Activated CD4-positive, alpha-beta T cell treated with anti-CD3 and anti-CD28 coated beads for 48 hours (primary cell): Measurements from ENCODE around the gene ARFRP1.
"Not testable (repeated sequence)": the region's sequence is repeated elsewhere in the genome, so short reads cannot be mapped to it uniquely, and the experiment has no call there.

Experiments
- DNase-seq: peaks from one replicate; pipeline ENCODE4 v3.0.0-alpha.2; 2020

The ARFRP1 gene

DNA sequence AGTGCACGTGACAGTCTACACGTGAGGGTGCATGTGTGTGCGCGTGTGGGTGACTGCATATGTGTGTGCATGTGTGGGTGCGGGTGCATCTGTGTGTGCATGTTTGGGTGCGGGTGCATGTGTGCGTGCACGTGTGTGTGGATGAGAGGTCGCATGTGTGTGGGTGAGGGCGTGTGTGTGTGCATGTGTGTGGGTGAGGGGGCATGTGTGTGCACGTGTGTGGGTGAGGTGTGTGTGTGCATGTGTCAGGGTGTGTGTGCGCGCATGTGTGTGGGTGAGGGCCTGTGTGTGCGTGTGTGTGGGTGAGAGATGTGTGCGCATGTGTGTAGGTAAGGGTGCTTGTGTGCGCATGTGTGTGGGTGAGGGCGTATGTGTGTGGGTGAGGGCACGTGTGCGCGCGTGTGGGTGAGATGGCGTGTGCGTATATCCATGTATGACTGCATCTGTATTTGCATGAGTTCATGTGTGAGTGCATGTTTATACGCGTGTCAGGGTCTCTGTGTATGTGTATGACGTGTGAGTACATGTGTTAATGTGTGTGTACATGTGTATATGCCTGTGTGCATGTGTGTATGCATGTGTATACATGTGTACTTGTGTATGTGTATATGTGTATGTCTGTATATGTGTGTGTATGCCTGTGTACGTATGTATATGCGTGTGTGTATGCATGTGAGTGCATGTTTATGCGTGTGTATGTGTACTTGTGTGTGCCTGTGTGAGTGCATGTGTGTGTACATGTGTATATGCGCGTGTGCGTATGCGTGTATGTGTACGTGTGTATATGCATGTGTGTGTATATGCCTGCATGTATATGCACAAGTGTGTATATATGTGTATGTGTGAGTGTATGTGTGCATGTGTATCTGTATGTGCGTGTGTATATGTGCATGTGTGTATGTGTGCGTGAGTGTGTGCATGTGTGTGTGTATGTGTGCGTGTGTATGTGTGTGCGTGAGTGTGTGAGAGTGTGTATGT lies 24.6 kb upstream of the ARFRP1 start:
- DNase-seq, result no peak

DNA sequence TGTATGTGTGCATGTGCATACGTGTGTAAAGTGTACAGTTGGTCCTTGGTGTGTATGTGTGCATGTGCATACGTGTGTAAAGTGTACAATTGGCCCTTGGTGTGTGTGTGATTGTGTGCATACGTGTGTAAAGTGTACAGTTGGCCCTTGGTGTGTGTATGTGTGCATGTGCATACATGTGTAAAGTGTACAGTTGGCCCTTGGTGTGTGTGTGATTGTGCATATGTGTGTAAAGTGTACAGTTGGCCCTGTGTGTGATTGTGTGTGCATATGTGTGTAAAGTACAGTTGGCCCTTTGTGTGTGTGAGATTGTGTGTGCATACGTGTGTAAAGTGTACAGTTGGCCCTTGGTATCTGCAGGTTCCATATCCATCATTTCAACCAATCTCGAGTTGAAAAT lies 23.6 kb upstream of the ARFRP1 start:
- DNase-seq, result no peak

DNA sequence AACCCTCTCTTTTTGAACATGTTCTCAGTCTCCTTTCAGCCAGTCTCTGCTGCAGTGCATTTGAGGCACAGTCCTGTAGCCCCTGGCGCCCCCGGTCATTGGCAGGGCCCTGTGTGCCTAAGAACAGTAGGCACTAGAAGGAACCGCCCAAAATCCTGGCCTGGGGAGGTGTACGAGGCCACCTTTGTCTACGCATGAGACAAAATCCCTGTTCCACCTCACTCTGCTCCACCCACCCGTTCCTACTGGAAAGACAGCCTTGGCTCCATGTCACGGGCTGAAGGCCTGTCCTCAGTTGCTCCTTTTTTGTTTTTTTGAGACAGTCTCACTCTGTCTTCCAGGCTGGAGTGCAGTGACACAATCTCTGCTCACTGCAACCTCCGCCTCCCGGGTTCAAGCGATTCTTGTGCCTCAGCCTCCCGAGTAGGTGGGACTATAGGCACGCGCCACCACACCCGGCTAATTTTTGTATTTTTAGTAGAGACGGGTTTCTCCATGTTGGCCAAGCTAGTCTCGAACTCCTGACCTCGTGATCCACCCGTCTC lies 22.5 kb upstream of the ARFRP1 start:
- DNase-seq, result not testable (repeated sequence)

DNA sequence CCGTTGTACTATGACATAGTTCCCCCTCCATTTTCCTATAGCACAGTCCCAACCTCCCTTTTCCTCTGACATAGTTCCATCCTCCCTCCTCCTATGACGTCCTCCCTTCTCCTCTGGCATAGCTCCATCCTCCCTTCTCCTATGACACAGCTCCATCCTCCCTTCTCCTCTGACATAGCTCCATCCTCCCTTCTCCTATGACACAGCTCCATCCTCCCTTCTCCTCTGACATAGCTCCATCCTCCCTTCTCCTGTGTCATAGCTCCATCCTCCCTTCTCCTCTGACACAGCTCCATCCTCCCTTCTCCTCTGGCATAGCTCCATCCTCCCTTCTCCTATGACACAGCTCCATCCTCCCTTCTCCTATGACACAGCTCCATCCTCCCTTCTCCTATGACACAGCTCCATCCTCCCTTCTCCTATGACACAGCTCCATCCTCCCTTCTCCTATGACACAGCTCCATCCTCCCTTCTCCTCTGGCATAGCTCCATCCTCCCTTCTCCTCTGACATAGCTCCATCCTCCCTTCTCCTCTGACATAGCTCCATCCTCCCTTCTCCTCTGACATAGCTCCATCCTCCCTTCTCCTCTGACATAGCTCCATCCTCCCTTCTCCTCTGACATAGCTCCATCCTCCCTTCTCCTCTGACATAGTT lies 15.3 kb upstream of the ARFRP1 start:
- not testable (repeated sequence) for DNase-seq

DNA sequence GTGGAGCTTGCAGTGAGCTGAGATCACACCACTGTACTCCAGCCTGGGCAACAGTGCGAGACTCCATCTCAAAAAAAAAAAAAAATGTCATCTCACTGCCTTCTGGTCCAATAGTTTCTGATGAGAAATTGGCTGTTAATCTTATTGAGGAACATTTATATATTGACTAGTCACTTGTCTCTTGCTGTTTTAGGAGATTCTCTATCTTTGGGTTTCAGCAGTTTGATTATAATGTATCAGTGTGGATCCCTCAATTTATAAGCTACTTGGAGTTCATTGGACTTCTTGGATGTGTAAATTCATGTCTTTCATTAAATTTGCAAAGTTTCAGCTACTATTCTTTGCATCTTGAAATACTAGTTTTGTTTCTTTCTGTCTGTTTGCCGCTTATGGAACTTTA lies 11.2 kb upstream of the ARFRP1 start:
- DNase-seq, result no peak

DNA sequence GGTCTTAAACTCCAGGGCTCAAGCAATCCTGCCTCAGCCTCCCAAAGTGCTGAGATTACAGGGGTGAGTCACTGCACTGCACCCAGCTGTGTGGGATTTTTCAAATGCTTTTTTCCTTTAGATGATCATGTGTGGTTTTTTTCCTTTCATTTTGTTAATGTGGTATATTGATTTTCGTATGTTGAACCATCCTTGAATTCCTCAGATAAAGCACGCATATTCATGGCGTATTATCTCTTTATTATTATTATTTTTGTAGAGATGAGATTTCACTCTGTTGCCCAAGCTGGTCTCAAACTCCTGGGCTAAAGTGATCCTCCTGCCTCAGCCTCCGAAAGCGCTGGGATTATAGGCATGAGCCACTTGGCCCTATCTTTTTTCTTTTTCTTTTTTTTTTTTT lies 7.1 kb upstream of the ARFRP1 start:
- DNase-seq, result no peak

DNA sequence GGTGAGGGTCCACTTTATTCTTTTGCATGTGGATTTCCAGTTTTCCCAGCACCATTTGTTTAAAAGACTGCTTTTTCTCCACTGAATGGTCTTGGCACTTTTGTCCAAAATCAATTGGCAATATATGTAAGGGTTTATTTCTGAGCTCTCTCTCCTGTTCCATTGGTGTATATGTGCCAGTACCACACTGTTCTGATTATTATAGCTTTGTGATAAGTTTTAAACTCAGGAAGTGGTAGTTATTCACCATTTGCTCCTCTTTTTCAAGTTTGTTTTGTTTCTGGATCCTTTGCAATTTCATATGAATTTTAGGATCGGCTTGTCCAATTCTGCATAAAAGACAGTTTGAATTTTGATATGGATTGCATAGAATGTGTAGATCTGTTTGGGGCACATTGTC lies 4.4 kb upstream of the ARFRP1 start:
- no peak for DNase-seq

DNA sequence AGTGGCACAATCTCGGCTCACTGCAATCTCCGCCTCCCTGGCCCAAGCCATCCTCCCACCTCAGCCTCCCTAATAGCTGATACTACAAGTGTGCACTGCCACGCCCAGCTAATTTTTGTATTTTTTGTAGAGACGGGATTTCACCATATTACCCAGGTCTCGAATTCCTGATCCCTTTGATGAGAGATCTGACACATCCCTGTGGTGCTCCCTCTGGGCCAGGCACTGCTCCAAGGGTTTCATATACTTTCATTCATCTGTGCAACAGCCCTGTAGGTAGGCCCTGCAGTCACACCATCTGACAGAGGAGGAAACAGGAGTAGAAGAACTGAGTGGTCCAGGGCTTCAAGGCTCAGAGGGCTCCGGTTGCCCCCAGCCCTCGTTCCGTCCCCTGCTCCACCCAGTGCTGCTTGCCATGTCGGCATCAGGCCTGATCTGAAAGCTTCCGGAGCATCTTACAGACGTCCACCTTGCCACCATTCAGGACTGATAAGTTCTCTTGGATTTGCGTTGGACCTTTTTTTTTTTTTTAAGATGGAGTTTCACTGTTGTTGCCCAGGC lies 3.4 kb upstream of the ARFRP1 start:
- no peak for DNase-seq

DNA sequence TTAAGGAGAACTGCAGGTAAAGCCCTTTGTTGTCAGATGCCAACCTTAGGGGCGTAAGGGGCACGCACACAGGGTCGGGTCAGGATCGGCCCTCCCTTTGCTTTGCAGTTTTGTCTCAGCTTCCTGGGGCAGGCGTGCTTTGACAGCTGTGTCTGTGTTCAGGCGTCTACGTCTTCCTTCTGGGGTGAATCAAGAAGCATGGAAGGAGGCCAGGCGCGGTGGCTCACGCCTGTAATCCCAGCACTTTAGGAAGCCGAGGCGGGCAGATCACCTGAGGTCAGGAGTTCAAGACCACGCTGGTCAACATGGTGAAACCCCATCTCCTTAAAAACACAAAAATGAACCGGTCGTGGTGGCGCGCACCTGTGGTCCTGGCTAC lies 1.4 kb upstream of the ARFRP1 start:
- DNase-seq, result no peak

DNA sequence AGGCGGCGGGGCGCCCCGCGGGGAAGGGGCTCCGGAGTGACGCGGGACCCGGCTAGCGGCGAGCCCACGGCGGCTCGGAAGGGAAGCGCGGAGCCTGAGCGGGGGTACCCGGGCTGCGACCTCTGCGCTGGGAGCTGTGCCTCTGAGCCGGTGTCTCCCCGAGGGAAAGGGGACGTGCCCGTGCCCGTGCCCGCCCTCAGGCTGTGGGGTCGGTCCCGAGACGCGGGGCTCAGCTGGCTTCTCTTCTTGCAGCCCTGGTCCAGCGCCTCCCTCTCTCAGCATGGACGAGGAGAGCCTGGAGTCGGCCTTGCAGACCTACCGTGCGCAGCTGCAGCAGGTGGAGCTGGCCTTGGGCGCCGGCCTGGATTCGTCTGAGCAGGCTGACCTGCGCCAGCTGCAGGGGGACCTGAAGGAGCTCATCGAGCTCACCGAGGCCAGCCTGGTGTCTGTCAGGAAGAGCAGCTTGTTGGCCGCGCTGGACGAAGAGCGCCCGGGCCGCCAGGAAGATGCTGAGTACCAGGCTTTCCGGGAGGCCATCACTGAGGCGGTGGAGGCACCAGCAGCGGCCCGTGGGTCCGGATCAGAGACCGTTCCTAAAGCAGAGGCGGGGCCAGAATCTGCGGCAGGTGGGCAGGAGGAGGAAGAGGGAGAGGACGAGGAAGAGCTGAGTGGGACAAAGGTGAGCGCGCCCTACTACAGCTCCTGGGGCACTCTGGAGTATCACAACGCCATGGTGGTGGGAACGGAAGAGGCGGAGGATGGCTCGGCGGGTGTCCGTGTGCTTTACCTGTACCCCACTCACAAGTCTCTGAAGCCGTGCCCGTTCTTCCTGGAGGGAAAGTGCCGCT lies 749 bp upstream of the ARFRP1 start:
- DNase-seq, result no peak

DNA sequence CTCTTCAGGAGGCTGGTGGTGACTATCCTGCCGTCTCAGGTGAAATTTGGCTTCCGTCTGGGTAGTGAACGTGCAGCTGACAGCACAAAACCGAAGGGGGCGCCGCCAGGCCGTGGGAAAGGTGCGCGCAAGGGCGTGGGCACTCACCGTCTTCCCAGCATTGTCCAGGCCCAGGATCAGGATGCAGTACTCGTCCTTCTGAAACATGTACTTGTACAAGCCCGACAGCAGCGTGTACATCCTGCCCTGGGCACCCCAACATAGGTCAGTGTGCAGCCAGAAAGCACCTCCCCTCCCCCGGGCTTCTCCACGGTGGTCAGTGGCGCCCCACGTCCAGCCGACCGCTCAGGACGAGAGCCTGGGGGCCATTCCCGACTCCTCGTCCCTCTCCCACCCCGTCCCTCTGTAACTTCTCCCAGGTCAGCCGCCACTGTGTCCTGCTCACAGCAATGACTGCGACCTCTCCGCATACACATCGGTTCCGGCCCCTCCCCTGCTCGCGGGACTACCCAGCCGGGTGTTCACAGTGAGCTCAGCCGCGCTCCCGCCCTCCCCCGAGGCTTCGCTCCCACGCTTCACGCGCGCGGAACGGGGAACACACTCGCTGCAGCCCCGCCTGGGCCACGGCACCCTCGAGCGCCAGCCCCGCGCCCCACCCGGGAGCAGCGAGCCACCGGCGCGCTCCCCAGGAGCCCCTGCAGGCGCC lies 771 bp downstream of the ARFRP1 start:
- DNase-seq, result peak; percentile 79

DNA sequence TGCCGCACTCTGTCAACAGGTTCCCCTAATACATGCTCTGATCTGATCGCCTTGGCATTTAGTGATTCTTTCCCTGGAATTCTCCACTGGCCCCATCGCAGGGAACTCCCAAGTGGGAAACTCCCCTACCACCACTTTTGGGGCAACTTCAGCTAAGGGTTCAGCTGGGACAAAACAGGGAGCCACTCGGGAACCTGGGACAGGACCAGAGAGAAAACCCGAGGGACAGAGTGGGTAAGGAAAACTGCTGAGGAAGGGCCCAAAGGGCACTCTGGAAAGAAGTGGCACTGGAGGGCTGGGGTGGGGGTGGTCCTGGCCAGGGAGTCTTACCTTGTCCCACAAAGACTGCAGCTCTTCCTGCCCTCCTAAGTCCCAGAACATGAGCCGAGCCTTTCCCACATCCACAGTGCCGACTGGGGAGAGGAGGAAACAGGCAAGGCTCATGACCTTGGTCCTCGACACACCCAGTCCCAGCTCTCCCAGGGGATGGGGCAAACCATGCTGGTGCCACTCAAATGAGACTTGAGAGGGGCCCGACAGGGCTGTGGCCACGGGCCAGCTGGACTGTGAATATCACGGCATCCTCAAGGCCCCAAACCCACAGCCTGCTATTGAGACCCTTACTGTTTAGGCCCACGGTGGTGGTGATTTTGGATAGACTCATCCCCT lies 1.6 kb downstream of the ARFRP1 start:
- DNase-seq, result no peak

DNA sequence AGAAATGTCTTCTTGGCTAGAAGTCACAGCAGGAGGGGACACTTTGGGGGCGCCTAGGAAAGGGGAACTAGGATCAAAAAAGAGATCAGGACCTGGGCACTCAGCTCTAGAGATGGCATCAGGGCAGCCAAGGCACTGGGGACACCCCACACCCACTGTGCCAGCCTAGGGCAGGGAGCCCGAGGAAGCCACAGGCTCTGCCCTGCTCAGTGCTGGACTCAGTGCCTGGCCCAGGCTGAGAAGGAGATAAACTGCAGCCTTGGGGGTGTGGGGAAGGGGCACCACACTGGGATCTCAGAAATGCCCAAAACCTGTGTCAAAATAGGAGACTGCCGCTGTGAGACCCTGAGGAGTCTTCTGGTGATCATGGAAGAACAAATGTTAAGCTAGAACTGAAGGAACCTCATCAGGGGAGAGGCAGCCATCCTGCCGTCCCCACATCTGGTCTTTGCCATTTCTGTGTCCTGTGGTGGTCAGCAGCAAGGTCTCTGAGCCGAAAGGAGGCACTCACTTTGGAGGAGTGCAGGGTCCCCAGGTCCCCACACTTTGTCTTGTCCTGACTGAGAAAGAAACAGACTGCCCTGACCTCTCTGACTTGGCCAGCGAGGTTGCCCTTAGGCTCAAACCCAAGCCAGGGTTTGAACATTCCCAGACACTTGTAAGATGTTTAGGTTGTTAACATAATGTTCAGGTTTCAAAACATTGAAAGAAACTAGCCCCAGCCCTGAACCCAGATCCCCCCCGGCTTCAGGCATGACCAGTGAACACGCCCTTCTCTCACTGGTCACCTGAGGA lies 2.3 kb downstream of the ARFRP1 start:
- no peak for DNase-seq

DNA sequence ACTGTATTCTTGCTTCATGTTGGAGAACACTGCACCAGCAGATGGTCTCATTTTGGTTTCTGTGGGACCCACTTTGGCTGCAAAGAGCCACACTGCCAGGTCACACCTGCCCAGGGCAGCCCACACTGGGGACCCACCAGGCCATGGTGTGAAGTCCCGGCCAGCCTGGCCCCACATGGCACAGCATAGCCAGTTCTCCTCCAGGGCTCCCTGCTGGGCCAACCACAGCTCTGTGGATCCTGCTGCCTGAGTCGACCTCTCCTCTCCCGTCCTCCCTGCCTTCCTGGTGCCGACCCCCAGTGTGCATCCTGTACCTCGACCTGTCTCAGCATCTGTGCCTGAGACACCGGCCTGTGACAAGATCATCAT lies 3.0 kb downstream of the ARFRP1 start:
- no peak for DNase-seq

DNA sequence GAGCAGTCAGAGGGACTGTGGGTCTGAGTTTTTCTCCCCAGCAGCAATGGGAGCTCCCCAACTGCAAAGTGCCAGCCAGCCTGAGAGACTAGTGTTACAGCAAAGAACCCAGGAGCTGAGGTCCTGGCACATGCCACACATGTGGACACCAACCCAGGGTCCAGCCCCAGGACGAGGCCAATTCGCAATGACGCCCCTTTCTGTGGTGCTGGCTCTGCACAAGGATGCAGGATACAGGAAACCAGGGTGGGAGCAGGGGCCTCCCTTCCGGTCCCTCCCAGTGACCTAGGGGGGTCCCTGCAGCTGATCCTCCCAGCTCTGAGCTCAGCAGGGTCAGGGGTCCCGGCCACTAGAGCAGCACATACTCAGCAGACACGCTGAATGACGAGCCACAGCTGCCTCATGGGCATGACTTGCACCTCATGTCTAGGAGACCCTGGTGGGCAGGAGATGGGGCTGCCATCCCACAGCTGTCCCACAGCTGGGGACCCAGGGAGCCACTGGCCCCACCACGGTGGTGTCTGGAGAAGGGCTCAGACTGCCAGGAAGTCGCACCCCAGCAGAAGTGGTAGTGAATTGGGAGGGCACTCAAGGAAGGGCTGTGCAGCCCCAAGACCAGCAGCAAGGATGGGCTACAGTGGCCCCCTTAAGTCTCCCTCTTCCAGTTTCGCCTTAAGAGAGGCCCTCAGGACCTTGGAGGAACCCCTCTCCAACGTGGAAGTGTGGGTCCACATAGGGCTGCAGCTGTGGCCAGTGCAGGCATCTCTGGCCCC lies 3.6 kb downstream of the ARFRP1 start:
- no peak for DNase-seq

DNA sequence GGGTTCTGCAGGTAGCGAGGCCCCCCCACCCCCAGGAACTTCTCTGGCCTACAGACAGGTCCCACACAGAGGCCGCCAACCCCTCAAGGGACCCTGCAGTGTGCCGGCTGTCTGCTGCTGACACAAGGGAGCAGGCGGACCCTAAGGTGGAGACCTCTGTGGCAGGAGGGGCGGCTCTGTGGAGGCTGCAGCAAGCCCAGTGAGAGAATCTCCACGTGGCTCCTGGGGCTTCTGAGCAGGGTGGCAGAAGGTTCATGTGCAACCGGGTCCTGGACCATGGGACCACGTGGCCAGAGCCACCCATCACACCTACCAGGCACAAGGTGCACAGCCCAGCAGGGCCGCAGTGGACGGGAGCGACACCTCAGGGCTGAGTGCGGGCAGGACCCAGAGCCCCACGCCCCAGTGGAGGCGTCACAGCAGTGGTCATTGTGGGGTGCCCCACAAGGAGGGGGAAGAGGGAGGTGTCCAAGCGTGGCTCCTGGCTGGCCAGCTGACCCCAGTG lies 4.3 kb downstream of the ARFRP1 start:
- DNase-seq, result peak; percentile 3

DNA sequence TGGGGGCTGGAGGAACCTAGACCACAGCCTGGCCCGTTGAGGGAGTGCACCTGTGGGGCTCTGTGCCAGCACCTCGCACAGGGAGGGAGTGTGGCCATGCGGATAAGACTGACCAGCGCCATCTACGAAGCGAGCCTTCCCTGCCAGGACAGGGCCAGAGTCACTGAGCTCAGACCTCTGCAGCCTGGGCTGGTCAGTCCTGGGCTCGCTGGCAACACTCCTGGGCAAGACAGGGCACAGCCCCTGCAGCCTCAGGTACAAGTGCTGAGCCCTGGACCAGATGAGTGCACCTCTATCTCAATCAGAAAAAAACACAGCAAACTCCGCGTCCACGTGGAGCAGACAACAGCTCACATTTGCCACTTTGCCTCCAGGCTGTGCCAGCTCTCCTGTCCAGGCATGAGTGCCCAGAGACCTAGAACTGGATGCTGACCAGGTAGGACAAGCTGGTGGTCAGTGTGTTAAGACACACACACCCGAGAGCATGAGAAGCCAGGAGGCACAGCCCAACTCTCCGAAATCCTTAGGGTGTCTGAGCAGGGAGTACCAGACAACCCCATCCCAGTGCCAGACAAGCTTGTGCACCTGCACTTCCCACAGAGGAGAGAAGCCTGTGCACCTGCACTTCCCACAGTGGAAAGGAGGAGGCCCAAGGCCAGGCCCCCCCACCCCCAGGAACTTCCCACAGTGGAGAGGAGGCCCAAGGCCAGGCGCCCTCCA lies 4.9 kb downstream of the ARFRP1 start:
- DNase-seq, result peak; percentile 2

DNA sequence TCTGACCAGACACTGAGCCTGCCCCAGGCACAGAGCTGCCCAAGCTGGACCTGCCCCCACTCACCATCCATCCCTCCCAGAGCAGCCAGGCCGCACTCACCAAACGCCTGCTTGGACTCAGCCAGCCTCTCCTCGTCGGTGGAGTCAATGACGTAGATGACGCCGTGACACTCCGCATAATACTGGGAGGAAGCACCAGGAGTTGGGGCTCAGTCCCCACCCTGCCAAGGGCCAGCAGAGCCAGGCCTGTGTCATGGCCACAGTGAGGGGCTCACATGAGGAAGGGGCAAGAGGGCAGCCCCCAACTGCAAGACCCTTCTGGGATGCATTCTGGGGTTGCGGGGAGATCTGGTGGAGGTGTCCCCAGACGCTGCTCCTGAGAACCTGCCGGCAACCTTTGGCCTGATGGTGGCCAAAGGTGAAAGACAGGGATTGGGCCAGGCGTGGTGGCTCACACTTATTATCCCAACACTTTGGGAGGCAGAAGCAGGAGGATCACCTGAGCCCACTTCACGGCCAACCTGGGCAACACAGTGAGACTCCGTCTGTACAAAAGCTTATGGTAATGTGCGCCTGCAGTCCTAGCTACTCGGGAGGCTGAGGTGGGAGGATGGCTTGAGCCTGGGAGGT lies 5.6 kb downstream of the ARFRP1 start:
- peak; percentile 3 for DNase-seq
